ENCODE data around the gene ENTREP3.

The ENTREP3 gene

GRCh38 chr1:155278689-155279160 is 23.4 kb upstream of the ENTREP3 start:
- DNase-seq (ENCODE audit: low spot score) = no peak

- peak; percentile 62 for DNase-seq (ENCODE audit: low spot score)
Observed at GRCh38 chr1:155277902-155278688, 22.8 kb upstream of the ENTREP3 start.

DNA sequence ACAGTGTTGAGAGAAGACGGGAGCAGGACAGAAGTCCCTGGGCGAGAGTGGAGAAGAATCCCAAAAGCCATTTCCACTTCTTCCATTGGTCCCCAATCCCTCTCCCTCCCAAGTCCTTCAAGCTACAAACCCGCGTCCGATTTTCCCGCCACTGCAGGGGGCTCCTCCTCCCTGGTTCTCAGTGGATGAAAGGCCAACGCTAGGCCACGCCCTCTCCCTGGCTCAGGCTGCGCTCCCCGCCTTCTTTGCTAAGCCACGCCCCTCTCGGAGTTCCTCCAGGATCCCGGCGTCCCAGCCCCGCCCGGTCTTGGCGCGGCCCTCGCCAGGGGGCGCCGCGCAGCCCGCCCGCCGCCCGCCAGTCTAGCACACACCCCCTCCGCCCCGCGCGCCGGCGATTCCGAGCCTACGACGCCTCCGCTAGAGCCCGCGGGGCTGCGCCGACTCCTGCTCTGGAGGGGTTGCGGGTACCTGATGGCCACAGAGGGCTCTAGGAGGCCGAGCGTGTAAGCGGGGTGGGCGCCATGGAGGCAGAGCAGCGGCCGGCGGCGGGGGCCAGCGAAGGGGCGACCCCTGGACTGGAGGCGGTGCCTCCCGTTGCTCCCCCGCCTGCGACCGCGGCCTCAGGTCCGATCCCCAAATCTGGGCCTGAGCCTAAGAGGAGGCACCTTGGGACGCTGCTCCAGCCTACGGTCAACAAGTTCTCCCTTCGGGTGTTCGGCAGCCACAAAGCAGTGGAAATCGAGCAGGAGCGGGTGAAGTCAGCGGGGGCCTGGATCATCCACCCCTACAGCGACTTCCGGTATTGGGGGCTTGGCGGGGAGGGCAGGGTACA is 22.0 kb upstream of the ENTREP3 start, which contains the start of gene HCN3:
Gene HCN3 (plus strand): TSS at position 394 of the 832 bp plus-strand sequence. CDS start 128 bp downstream, at position 522.
- DNase-seq (ENCODE audit: low spot score) = peak; percentile 95

GRCh38 chr1:155273343-155274245 is 18.3 kb upstream of the ENTREP3 start, which contains the start of gene CLK2:
TSS of gene CLK2 (minus strand) at chr1:155273504. CDS start at chr1:155270977, 2,527 bp downstream.
- peak; percentile 92 for DNase-seq (ENCODE audit: low spot score)

DNA sequence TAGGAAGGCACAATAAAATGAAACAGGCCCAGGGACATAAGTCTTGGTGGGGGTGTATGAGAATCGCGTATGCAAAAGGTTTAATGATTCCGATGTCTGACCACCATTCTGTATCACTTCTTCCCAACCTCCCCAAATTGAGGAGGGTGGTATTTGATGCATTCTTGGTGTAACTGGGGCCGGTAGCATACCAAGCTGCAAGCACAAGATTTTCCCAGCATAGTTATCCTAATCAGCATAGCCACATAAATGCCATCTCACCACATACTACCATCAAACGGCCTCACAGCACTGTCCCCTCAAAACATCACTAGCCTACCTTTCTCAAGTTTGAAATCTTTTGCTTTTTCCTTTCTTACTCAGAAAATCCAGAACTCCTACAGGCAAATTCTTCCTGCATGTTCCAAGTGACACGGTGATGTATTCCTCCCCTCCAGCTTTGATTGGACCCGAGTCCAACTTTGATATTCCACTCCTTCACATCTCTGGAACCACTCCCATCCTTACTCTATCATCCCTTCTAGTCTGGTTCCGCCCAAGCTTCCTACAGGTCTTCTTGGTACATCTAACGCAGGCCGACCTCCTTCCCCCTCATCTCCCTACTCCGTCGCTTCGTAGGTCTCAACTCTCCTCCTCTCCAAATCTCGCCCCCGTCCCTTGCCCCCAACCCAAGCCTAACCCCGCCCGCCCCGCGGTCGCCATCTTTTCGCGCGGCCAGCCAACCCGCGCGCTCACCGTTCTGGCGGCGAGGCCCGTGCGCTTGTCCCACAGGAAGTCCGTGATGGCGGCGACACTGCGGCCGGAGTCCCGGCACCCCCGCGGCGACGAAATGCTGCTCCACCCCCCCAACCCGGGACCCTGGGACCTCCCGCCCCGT is 17.4 kb upstream of the ENTREP3 start:
- no peak for DNase-seq (ENCODE audit: low spot score)

- DNase-seq (ENCODE audit: low spot score) = no peak
Observed at GRCh38 chr1:155269381-155269780, 14.1 kb upstream of the ENTREP3 start.

DNA sequence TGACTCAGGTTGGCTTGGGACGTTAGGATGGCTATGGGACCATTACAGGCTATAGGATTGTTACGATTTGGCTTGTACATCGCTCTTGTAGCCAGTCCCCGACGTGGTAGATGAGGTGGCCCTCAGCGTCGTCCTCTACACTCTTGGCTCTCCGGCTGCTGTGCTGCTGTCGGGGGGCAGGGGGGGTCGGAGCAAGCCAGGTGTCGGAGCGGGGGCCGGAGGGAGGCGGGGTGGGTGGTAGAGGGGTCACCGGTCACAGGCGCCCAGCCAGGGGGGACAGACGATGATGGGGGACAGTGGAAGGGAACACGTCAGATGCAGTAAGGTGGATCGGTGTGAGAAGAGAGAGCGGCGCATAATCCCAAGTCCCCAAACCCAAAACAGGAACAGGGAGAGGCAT is 13.3 kb upstream of the ENTREP3 start:
- no peak for DNase-seq (ENCODE audit: low spot score)

DNA sequence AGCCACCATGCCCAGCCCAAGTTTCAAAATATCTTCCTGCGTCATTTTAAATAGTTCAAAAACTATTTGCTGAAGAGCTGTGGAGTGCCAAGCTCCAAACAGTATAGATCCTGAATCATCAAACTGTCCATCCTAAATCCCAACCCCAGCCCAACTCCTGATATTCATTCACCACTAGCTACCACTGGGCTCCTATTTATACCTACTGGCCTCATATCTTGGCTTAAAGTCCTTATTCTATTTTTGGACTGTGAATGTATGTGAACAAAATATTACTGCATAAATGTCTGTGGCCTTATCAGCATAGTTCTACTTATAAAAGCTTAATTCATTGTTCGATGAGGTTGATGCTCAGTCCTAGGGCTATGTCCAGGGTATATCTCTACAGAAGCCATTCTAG is 12.1 kb upstream of the ENTREP3 start:
- no peak for DNase-seq (ENCODE audit: low spot score)

DNA sequence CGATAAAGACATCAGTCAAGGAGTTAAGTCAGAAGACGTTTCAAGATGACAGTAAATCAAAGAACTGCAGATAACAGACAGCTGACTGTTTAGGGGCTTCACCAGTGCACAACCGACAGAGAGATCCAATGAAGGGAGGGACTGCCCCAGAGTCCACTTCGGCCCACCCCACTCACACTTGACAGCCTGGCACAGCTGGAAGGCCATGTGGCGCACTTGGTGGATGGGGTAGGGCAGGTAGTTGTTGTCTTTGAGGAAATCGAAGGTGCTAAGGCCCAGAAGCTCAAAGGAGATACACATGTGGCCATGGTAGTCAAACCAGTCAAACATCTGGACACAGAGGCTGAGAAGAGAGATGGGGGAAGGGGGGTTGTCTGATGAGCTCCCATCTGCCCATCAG is 11.3 kb upstream of the ENTREP3 start:
- no peak for DNase-seq (ENCODE audit: low spot score)

GRCh38 chr1:155263067-155263466 is 7.8 kb upstream of the ENTREP3 start:
- no peak for DNase-seq (ENCODE audit: low spot score)

DNA sequence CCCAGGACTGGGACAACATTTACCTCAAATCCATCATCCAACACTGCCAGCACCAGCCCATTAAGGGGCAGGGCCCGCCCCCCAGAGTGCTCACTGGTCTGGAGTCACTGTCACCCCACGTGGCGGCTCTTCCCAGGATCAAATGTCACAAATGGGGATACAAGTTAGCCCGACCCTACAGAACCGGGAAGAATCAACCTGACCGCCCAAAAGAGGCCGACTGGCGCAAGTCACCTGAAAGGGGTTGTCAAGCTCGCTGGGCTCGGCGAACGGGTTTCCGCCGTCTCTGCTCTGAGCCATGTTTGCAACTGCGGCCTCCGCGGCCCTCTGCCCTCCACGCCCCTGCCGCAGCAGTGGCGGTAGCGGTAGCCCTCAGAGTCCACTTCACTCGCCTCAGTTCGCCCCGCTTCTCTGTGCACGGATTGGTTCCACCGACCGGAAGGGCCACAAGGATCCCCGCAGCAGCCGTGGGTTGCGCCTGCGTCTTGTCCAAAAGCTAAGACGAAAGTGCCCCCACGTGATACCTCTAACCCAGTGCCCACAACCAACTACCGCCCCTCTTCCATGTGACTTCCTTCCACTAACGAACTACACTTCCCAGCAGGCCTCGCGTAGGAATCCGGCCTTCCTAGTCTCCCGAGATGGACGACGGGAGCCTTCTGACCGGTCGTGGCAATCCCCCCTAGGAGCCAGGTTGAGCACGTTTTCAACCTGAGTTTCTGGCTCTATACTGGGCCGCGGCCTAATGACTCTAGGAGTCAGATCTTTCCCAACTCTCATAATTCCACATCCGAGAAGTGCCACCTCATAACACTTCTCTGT is 6.8 kb upstream of the ENTREP3 start, which contains the start of gene SCAMP3:
Gene SCAMP3 (minus strand): TSS at position 509 of the 822 bp plus-strand sequence. CDS start 209 bp downstream, at position 300.
- DNase-seq (ENCODE audit: low spot score) = peak; percentile 89

GRCh38 chr1:155261493-155261851 is 6.2 kb upstream of the ENTREP3 start:
- no peak for DNase-seq (ENCODE audit: low spot score)

GRCh38 chr1:155260276-155260675 is 5.0 kb upstream of the ENTREP3 start:
- no peak for DNase-seq (ENCODE audit: low spot score)

GRCh38 chr1:155256058-155256852 is 972 bp upstream of the ENTREP3 start:
- no peak for DNase-seq (ENCODE audit: low spot score)

DNA sequence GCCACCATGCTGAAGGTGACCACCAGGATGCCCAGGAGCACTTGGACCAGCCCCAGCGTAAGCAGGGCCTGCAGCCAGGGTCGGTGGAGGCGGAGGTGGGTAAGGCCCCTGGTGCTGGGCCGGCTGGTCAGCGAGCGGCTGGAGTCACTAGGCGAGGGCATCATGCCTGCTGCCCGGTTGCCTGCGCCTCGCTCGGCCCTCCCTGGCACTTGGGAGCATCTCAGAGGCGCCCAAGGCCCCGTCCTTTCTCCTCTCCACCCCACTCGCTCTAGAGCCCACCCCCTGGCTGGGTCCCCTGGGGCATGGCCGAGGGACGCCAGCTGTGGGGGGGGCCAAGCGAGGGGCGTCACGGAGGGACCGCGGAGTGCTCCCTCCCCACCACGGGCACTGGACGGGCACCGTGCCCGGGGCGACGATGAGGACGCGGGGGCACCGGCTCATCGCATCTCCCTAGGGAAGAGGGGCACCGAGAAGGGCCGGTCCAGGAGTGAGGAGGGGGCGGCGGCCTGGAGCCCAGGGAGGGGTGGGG is 505 bp downstream of the ENTREP3 start:
- DNase-seq (ENCODE audit: low spot score) = no peak

DNA sequence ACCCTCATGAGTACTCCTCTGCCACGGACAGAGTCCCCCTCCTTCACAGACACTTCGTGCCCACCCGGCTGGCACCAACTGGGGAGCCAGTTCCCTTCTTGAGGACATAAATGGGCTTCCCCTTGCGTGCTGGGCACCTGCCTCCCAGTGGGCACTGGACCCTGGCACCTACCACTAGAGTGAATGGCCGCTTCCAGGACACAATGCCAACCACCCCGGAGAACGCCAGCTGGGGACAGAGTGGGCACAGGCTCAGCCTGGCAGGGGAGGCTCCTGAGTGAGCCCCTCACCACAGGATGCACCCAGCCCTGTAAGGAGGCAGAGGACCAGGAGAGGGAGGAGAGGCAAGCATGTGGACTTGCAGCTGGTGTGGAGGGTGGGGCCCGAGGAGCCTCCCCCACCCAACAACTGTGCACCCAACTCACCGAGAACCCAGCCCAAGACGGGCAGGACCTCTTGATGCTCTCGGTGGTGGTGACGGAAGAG is 1.0 kb downstream of the ENTREP3 start:
- no peak for DNase-seq (ENCODE audit: low spot score)

GRCh38 chr1:155253797-155254196 is 1.5 kb downstream of the ENTREP3 start:
- no peak for DNase-seq (ENCODE audit: low spot score)

- DNase-seq (ENCODE audit: low spot score) = no peak
Observed at GRCh38 chr1:155253208-155253607, 2.1 kb downstream of the ENTREP3 start.

GRCh38 chr1:155251566-155251965 is 3.7 kb downstream of the ENTREP3 start:
- DNase-seq (ENCODE audit: low spot score) = no peak

Measured in CD4-positive, alpha-beta T cell treated with Interleukin-15 for 4 hours (primary cell).